GM12872 (cell line): ENCODE results near the gene LTBP2.

Experiments
- TF ChIP-seq, protein P1 (sequence below): IDR thresholded peaks from 3 replicates; pipeline ENCODE4 v1.5.1; 2011; ENCODE audit warnings: low read depth, mild to moderate bottlenecking, low read length, moderate library complexity; ENCODE audit not compliant: insufficient read depth

Gene LTBP2

GRCh38 chr14:74653386-74654138, 41.5 kb upstream of the LTBP2 start:
- TF ChIP-seq, protein P1, sequence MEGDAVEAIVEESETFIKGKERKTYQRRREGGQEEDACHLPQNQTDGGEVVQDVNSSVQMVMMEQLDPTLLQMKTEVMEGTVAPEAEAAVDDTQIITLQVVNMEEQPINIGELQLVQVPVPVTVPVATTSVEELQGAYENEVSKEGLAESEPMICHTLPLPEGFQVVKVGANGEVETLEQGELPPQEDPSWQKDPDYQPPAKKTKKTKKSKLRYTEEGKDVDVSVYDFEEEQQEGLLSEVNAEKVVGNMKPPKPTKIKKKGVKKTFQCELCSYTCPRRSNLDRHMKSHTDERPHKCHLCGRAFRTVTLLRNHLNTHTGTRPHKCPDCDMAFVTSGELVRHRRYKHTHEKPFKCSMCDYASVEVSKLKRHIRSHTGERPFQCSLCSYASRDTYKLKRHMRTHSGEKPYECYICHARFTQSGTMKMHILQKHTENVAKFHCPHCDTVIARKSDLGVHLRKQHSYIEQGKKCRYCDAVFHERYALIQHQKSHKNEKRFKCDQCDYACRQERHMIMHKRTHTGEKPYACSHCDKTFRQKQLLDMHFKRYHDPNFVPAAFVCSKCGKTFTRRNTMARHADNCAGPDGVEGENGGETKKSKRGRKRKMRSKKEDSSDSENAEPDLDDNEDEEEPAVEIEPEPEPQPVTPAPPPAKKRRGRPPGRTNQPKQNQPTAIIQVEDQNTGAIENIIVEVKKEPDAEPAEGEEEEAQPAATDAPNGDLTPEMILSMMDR, result no peak

DNA sequence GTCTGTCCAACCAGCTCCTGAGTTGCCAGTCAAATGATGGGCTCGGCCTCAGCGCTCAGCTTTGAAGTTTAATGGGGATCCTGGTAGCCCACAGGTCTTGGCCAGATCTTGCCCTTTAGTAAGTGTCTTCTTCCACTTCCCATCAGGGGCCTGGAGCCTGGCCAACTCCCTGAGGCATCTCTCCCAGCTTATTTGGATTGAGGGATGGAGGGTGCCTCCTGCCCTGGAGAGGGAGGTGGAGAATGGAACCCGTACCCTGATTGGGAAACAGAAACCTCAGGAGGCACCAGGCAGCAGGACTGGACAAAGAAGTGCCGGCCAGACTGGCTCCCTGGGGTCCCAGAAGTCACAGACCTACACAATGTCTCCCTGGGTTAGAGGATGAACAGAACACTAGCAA, 40.5 kb upstream of the LTBP2 start:
- TF ChIP-seq, protein P1, result no peak

DNA sequence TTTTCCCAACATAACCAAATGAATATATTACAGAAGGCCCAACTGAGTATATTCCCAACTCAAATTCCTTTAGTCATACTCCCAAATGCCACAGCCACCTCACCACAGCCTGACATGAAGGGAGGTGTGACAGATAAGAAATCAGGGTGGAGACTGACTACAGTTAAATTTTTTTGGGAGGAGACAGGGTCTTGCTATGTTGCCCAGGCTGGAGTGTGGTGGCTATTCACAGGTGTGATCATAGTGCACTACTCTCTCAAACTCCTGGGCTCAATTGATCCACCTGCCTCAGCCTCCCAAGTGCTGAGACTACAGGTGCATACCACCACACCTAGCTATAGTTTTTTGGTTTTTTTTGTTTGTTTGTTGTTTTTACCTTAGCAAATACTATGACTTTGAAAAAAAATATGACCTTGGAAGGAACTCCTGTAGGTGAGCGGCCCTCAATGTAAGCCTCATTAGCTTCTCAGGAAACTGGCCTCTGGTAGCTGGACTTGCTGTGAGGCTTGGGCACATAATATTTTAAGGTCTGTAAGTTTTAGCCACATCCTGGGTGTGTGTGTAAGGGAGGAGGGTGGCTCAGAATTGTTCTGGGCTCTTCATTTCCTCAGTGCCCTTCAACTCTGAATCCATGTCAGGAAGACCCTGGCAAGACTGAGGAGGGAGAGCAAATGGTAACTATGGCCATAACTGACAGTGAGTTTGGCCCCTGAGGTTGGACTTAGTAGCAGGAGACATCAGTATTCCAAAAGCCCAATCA, 39.1 kb upstream of the LTBP2 start:
- TF ChIP-seq, protein P1, result no peak

GRCh38 chr14:74649673-74650072, 37.6 kb upstream of the LTBP2 start:
- TF ChIP-seq, protein P1, result no peak

GRCh38 chr14:74649167-74649566, 37.1 kb upstream of the LTBP2 start:
- TF ChIP-seq, protein P1, result no peak

DNA sequence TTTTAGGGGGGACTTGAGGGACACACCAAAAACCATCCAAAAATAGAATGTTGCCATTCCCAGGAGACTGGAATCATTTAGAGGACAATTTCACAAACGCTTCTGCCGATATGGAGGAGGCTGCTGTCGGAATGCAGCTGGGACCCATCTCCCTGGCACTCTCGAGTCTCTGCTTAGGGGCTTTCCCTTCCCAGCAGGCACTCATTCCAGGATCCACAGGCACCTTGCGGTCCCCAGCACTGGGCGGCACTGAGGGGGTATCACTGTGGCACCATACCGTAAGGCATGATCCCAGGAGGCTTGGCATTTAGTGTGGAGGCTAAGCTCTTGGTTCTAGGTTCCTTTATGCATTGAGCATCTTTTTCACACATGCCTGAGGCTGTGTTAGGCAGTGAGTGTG, 36.6 kb upstream of the LTBP2 start:
- TF ChIP-seq, protein P1, result no peak

GRCh38 chr14:74647678-74648461, 35.8 kb upstream of the LTBP2 start:
- TF ChIP-seq, protein P1, result no peak
